Islet precursor cell (in vitro differentiated cells): ENCODE data around the gene MYD88.
"Not testable (repeated sequence)": the region's sequence is repeated elsewhere in the genome, so short reads cannot be mapped to it uniquely, and the experiment has no call there.

Experiments
- DNase-seq: peaks from one replicate; pipeline ENCODE4 v3.0.0-alpha.2; 2018

MYD88 gene

DNA sequence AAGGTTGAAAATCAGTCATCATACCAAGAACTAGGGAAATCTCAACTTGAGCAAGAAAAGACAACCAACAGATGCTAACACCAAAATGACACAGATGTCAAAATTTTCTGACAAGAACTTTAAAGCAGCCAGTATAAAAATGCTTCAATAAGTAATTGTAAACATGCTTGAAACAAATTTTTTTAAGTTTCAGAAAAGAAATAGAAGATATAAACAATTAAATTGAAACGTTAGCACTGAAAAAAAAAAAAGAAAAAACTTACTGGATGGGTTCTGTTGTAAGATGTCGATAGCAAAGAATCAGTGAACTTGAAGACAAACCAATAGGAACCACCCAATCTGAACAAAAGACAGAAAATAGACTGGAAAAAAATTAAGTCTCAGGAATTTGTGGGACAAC is 8.0 kb downstream of the MYD88 start:
- DNase-seq, result no peak

DNA sequence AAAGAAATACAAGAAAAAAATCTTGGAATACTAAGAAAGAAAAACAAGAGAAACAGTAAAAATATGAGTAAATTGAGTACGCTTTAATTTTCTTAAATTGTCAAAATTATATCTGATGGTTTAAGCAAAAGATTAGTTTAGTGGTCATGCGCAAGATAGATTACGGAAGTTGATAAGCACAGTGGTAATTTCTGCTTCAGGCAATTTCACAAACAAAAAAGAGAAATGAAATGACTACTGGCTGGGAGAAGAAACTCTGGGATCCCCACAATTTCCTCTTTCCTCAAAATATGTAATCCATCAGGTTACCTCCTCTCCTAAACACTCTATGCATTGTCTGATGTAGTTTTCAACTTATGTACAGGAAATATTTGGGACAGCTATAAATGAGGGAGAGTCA is 9.0 kb downstream of the MYD88 start:
- no peak for DNase-seq

DNA sequence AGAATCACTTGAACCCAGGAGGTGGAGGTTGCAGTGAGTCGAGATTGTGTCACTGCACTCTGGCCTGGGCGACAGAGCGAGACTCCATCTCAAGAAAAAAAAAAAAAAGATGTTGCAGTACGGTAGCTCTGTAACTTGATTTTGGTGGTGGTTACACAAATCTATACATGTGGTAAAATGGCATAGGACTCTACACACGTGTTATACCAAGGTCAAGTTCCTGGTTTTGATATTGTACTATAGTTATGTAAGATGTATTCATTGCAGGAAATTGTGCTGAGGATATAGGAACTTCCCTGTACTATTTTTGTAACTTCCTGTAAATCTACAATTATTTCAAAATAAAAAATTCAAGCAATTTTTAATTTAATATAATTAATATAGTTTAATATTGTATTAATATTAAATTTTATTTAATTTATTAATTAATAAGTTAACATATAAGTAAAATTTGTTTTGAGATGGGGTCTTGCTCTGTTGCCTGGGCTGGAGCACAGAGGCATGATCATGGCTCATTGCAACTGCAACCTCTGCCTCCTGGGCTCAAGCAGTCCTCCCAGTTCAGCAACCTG is 9.9 kb downstream of the MYD88 start:
- peak; percentile 22 for DNase-seq

DNA sequence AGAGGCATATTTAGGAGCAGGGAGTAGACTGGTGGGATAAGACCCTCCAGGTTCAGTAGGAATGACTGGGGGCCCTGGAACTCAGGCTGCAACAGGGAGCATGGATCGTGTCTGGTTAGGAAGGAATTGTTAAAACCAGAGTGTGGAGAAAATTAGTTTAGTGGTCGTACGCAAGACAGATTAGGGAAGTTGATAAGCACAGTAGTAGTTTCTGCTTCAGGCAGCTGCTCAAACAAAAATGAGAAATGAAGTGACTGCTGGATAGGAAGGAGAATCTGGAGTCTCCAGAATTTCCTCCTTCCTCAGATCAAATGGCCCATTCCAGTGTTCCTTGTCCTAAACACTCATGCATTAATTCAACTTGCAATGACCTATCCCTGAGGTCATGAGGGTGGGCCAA is 11.2 kb downstream of the MYD88 start:
- peak; percentile 40 for DNase-seq

DNA sequence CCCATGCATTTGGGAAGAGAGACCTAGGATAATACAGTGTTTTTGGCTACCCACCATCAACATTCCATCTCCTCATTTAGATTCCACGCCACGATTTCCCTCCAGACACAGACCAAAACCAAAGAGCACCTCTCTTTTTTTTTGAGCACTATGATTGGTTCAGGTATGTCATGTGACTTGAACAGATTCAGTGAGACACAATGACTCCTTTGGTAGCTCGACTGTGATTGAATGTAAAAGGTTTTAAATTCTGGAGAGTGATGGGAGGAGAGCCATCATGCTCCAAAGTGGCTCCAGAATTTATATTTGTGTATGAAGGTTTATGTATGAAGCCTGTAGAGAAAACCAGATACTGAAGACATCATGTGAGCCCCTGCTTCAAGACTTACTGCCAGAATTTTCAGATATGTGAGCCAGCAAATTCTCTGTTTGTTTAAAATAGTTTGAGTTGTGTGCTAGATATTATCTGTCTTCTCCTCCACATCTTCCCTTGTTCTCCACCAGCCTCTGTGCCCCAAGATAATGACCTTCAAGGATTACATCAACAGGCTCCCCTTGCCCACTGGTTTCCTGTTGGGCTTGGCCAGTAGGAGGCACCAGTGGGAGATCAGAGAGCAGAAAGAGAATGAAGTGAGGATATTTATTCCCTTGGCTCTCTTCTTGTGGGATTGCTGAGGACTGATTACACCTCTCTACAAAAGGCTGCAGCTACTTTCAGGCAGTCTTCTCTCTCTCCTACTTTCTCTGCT is 12.5 kb downstream of the MYD88 start:
- peak; percentile 26 for DNase-seq

DNA sequence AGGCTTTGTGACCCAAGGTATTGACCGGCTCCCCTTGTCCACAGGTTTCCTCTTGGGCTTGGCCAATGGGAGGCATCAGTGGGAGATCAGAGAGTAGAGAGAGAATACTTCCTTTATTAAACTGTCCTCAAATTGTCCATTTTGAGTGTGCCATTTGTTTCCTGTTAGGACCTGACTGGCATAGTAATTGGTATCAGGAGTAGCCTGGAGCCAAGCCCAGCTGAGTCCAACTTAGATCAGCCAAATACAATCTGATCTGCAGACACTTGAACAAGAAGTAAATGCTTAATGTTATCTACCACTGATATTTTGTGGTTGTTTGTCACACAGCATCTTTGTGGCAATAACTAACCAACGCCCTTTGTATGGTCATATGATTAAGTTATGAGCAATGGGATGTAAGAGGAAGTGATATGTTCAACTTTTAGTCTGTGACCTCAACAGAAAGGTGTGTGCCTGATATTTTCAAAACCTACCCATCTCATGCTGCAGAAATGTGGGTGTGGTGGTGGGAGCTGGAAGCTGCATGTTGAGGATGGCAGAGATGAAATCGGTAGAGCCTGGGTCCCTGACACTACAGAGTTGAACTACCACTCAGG is 13.3 kb downstream of the MYD88 start:
- peak; percentile 19 for DNase-seq

DNA sequence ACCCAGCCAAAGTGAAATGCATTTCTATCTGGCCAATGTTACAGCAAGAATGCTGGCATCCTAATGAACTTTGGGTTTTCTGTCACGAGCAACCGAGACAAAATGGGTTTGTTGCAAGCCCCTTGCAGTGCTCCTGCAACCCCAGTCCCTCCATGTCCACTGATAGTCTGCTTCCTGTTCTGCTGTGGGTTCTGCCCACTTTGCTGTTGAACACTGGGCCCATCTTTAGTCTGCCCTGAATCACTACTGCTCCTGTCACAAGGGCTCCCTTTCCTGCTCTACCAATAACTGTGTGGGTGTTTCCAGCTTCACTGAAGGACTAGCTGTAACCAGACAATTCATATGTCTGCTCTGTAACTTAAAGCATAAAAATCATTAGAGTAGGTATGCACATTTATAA is 14.1 kb downstream of the MYD88 start:
- peak; percentile 29 for DNase-seq

DNA sequence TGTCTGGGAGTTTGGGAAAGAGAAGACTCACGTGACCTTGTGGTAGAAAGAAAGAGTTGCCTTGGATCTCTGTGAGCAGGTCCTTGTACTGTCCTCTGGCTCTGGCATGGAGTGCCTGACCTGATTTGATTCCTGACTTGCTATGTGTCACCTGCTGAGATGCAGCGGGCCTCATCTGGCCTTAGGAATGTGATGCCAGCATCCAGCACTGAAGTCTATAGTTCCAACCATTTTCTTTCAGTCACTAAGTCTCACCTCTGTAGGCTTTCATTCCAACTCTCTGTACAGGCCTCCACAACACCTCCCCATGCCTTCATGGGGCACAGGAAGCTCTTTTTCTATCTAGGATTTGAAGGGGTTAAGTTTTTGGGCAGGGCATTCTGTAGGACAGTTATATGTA is 14.8 kb downstream of the MYD88 start:
- DNase-seq, result peak; percentile 43

DNA sequence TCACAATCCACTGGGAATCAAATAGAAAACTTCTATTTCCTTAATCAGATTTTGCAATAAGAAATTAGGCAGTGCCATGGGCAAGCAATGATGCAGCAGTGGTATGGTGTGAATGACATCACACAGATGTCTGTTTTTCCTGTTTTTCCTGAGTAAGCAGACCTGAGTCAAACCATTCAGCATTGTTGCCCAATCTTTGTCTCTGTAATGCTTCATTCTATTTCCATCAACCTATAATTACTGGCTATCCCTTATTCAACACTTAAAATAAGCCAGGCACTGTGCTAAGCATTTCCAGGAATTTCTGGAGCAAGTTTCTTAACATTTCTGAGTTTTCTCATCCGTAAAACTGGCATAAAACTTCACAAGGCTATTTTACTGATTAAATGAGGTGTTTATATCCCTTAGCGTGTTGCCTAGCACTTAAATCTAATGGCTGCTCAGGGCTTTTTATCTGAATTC is 15.6 kb downstream of the MYD88 start:
- peak; percentile 54 for DNase-seq

DNA sequence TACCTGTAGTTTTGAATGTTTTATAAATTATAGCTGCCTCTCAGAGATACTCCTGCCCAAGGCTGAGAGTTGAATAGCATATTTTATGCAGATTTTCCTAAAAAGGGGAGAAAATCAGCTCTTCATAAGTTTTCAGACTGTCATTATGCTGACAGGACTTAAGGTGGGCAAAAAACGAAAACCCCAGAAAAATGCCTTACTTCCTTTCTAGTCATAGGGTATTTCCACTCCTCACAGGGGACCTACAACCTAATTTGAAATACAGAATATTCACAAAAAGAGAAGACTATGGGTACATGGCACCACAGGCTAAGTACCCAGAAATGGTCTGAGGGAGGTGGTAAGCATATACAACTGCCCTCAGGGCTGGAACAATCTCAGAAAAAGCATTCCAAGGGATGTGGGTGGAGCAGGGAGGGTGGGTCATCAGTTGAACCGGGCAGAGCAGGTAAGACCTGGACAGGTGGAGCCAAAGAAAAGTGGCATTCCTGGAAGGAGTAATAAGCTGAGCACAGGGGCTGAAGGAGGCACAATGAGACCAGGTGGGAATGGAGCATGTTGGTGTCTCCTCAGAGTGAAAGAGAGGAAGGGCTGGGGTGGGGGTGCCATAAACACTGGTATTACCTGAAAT is 16.3 kb downstream of the MYD88 start:
- peak; percentile 89 for DNase-seq

DNA sequence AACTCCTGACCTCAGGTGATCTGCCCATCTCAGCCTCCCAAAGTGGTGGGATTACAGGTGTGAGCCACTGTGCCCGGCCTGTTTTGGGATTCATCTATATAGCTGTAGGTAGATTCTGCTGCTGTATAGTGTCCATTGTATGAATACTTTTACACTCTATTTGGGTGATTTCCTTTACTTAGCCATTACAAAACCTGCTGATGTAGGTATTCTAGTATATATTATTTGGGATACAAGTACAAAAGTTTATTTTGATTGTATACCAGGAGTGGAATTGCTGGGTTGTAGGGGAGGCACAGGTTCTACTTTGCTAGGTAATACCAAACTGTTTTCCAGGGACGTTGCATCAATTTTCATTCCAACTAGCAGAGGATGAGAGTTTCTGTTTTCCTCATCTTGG is 17.4 kb downstream of the MYD88 start:
- peak; percentile 4 for DNase-seq

DNA sequence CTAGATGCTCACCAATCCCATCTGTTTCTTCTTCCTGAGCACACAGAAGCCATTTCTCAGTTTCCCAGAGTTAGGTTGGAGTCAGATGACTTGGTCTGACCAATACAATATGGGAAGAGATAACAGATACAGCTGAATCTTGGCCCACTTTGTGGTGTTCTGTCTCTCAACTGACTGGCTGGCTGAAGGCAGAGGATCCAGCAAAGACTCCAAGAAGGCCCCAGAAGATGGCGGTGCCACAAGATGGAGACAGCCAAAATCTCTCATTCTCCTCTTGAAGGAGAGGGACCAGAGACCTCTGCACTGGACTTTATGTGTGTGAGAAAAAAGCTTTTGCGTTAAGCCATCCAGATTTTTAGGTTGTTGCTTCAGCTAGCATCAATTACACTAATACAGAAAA is 18.7 kb downstream of the MYD88 start:
- no peak for DNase-seq

DNA sequence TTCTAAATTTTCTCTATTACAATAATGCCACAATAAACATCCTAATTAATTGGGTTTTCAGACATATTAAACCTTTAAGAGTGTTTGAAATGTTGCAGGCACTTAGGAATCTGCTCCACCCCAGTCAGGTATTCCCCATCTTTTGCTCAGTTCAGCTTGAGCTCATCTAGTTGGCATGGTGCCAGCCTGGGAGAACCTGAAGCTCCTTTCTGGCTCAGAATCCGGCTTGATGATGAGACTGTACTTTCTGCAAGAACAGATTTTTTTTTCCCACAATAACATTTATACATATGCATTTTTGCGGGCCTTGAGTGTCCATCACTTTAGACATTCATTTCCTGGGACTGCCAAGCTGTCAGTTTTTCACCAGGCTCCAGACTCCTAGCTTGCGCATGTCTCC is 19.1 kb downstream of the MYD88 start:
- no peak for DNase-seq

DNA sequence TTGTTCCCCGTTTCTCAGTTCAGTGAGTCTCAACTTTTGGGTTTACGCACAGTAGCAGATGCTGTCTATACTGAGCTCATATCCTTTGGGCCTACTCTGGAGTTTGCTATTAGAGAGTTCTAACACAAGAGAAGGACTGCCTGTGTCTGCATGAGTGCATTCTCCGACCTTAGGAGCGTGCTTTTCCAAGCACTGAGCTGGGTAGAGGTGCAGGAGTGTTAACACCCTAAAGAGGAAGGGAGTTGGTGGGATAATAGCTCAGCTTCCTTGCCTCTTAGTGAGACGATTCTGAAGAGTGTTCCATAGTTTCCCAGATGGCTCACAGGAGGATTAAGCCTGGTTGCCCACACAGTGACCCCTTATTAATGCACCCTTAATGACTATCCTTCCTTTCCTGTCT is 20.0 kb downstream of the MYD88 start:
- no peak for DNase-seq

DNA sequence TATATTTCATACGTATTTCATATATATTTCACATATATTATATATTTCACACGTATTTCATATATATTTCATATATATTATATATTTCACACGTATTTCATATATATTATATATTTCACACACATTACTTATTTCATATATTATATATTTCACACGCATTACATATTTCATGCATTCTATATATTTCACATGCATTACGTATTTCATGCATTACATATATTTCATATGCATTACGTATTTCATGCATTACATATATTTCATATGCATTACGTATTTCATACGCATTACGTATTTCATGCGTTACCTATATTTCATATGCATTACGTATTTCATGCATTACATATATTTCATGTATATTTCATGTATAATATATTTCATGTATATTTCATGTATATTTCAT is 22.2 kb downstream of the MYD88 start:
- not testable (repeated sequence) for DNase-seq

DNA sequence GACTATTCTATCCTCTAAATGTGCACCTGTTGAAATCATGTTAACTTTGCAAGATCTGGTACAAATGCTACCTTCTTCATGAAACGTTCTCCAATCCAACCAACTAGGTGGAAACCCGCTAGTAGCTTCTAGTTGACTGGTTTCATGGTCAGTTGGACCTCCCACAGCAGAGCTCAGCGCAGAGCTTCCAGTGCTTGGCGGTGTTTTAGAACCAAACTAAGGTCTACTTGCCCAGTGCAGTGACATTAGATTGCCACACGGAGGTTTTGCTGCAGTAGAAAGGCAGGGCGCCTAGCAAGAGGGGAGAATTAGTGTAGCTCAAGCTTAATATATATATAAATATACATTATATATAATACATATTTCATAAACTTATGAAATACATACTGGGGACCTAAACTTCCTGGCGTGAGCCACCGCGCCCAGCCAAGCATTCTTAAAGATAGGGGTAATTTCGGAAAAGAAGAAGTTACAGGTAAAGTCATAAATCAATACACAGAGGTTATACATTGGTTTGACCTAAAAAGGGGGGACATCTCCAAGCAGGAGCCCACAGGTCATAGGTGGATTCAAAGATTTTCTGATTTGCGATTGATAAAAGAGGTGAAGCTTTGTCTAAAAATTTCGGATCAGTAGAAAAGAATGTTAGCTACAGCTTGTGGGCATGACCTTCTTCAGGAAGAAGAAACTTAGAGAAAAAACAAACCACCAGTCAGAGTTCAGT is 24.8 kb downstream of the MYD88 start:
- no peak for DNase-seq

DNA sequence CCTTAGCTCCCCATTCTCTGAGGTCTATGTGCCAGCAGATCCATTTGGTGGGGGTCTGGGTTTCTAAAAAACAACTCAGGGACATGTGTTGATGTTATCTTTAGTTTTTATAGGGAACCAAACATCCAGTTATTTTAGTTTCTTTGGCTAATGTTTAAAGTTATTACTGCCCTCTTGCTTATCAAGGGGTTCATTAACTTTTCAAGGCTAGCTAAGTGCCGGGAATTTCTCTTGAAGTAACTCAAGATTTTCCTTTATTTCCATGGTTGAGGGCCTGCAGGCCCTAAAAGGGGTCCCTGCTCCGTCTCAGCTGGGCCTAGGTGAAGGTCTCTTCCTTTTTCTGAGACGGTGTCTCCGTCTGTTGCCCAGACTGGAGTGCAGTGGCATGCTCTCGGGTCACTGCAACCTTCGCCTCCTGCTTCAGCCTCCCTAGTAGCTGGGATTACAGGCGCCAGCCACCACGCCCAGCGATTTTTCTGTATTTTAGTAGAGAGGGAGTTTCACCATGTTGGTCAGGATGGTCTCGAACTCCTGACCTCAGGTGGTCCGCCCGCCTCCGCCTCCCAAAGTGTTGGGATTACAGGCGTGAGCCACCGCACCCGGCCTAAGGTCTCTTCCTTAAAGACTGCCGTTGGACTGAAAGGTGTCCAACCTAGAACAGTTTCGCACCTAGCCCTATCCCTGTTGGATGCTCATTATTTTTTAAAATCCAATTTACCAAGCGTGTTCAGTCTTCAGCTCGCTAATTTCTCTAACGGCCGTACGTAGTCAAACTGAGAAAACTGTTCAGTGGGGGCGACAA is 25.6 kb downstream of the MYD88 start:
- DNase-seq, result no peak

DNA sequence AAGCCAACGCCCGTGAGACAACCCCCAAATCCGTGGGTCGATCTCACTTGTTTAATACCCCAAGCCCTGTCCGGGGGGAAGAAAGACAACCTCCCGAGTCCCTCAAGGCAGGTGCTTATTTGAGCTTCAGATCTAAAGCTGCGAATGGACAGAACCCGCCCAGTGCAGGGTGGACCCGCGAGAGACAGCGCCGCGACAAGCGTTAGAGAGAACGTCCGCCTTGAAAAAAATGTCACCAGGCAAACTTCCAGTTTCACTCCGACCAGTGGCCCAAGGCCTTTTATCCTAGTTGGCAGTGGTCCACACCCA is 26.1 kb downstream of the MYD88 start:
- DNase-seq, result no peak

DNA sequence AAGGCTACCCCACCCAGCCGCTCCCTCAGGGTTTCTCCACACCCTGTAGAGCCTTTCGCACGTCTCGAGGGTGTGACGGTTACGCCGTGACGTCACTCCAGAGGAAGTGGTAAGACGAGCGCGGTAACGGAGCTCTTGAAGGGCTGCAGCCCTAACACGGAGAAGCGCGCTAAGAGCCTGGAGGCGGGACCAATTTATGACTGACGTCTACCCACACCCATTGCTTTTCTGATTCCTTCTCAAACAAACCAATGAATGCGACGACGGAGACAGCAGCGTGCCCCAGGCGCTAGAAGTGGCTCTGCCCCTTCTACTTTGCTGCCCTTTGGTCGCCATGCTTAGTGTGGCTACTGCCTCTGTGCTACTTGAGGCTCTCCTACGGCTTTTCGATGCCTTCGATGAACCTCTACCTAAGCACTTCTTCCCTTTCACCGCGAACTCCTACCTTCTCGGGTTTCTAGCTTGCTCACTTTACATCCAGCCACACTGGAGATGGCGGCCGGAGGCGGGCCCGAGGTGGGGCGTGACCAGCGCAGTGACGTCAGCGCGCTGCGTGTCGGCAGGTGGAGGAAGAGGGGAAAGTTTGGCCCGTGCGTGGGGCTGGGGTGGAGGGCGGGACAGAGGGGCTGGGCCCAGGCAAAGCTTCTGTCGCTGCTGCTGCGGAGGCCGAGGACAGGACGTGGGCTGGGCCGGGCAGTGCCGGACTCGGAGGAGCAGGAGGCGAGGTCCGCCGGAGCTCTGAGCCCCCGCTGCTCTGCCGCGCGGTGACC is 26.7 kb downstream of the MYD88 start, which contains the start of gene OXSR1:
TSS of gene OXSR1 (plus strand) at position 586 of the 770 bp plus-strand sequence. CDS start 340 bp downstream, outside the sequence.
- peak; percentile 99 for DNase-seq

DNA sequence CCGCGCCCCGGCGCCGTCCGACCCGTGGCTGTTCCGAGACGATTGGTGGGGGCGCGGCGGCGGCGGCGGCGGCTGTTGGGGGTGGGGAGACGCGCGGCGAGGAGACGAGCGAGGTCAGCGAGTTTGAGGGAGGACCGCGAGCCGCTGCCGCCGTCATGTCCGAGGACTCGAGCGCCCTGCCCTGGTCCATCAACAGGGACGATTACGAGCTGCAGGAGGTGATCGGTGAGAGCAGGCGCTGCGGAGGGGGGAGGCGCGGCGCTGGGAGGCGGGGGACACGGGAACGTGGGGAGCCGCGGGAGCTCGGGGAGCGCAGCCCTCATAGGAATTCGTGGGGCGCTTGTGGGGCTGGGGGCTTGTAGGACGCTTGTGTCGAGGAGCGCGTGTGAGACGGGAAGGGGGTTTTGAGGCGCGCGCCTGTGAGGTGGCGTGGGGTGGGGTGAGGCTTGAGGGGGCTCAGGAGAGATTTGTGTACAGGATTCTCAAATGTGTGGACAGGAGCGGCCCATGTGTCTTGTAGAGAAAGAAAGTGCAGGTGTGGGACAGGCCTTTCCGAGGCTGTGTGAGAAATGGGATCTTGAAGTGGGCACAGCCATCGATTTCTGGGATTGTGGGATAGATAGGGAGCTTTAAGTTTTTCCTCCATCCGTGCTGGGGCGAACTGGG is 27.4 kb downstream of the MYD88 start:
- DNase-seq, result no peak

DNA sequence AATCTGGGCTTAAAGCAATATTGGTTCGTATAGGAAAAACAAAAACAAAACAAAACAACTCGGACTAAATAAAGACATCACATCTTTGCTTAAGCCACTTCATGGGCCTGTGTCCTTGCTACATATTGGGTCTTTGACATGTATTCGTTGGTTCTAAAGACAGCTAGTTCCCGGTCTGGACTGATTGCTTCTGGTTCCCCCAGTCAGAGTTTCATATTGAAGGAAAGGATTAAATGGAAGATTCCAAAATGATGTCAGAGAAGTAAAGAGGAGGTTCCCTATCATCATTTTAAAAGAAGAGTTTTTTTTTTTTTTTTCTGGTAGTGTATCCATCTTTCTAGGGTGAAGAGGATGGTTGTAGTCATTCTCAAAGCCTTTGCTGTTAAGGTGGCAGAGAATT is 29.1 kb downstream of the MYD88 start:
- DNase-seq, result no peak
